ENCODE data around the gene LRRC61. TPM values are rescaled to one million over a fixed set of nuclear protein-coding genes. Genes with fewer than 3 reads are reported as not detected.

The LRRC61 gene
- total and polyA plus RNA-seq, 2 of the 13 experiments (the other 11 are each of a cell fraction or from before 2014, with no cell fraction given) = 33.0 to 34.8 TPM

DNA sequence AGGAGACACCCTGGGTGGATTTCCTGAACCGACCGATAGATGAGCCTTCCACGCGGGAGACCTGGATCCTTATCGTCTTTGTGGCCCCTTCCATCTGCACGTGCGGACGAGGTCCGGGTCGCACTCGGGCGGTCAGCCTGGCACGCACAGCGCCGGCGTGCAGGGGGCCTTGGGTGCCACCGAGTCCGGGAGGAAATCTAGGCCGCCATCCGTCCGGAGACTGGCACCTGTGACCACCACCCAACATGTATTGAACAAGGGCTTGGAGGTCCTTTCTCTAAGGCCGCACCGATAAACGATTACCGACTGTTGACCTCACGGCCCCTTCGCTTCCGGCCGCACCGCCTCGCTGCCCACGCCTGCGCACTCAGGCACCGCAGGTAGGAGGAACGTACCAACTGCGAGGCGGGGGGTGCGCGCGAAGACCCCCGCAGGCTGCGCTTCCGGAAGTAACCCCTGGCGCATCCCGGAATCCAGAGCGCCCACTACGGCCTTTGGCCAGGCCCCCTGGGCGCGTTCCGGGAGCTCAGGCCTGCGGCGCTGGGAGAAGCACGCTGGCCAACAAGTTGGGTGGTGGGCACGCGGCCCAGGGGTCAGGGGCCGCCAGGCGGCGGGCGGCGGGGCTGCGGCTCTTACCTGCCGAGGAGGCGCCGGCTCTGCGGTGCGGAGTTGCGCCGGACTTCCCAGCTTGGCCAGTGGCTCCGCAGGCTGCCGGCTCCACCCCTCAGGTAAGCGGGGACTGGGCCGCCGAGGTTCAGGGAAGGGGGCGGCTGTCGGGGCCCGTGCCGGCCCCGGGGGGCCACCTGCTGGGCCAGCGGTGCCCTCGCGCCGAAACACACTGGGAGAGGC is at the start of gene LRRC61, which contains the start of gene ACTR3C (continued):
- TF ChIP-seq, protein P1, sequence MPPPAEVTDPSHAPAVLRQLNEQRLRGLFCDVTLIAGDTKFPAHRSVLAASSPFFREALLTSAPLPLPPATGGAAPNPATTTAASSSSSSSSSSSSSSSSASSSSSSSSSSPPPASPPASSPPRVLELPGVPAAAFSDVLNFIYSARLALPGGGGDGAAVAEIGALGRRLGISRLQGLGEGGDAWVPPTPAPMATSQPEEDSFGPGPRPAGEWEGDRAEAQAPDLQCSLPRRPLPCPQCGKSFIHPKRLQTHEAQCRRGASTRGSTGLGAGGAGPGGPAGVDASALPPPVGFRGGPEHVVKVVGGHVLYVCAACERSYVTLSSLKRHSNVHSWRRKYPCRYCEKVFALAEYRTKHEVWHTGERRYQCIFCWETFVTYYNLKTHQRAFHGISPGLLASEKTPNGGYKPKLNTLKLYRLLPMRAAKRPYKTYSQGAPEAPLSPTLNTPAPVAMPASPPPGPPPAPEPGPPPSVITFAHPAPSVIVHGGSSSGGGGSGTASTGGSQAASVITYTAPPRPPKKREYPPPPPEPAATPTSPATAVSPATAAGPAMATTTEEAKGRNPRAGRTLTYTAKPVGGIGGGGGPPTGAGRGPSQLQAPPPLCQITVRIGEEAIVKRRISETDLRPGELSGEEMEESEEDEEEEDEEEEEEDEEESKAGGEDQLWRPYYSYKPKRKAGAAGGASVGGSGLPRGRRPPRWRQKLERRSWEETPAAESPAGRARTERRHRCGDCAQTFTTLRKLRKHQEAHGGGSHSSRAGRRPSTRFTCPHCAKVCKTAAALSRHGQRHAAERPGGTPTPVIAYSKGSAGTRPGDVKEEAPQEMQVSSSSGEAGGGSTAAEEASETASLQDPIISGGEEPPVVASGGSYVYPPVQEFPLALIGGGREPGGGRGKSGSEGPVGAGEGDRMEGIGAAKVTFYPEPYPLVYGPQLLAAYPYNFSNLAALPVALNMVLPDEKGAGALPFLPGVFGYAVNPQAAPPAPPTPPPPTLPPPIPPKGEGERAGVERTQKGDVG (CRISPR knock-in tag; IDR thresholded peaks at IDR 0.05; ENCODE audit: borderline replicate concordance) = peak; percentile 87; the same call in 1 of the 2 replicates
- TF ChIP-seq NR1H2 (CRISPR knock-in tag; IDR thresholded peaks at IDR 0.05; ENCODE audit: borderline replicate concordance, low read depth) (peak; percentile 33), ZNF251 (CRISPR knock-in tag; IDR thresholded peaks at IDR 0.05) (peak; percentile 56; the same call in 1 of the 2 replicates), NR2F6 (IDR thresholded peaks at IDR 0.05) (peak; percentile 83), NR2F6 (CRISPR knock-in tag; IDR thresholded peaks at IDR 0.05) (peak; percentile 83), ZNF441 (CRISPR knock-in tag; IDR thresholded peaks at IDR 0.05; ENCODE audit: borderline replicate concordance) (peak; percentile 62; the same call in 1 of the 2 replicates), CHD4 (IDR thresholded peaks at IDR 0.05; ENCODE audit: borderline replicate concordance, low read length) (no peak), ATF1 (CRISPR knock-in tag; IDR thresholded peaks at IDR 0.05) (no peak), PAWR (CRISPR knock-in tag; IDR thresholded peaks at IDR 0.05; ENCODE audit: borderline replicate concordance) (no peak)

Measured in HepG2 (cell line).